GM18499 (cell line): ENCODE measurements around the gene KRTAP9-2.
"Not testable (repeated sequence)": the region's sequence is repeated elsewhere in the genome, so short reads cannot be mapped to it uniquely, and the experiment has no call there.

Experiments
- ATAC-seq: cut with Tn5 transposase; IDR thresholded peaks from one replicate; pipeline ENCODE4 v1.9.1; 2021; ENCODE audit warnings: moderate number of reproducible peaks; ENCODE audit not compliant: insufficient read depth, unreplicated experiment

Gene KRTAP9-2

DNA sequence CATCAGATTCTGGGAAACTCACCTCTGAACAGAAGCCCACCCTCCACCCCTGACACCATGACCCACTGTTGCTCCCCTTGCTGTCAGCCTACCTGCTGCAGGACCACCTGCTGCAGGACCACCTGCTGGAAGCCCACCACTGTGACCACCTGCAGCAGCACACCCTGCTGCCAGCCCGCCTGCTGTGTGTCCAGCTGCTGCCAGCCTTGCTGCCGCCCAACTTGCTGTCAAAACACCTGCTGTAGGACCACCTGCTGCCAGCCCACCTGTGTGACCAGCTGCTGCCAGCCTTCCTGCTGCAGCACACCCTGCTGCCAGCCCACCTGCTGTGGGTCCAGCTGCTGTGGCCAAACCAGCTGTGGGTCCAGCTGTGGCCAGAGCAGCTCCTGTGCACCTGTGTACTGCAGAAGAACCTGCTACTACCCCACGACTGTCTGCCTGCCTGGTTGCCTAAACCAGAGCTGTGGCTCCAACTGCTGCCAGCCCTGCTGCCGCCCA is at the start of gene KRTAP9-2:
Gene KRTAP9-2, plus strand, starts transcription at position 51 of the 498 bp plus-strand sequence. Its CDS starts 7 bp downstream, at position 58.
- not testable (repeated sequence) for ATAC-seq

- no peak for ATAC-seq
Observed at GRCh38 chr17:41176744-41177387, 49.6 kb upstream of the KRTAP9-2 start.

DNA sequence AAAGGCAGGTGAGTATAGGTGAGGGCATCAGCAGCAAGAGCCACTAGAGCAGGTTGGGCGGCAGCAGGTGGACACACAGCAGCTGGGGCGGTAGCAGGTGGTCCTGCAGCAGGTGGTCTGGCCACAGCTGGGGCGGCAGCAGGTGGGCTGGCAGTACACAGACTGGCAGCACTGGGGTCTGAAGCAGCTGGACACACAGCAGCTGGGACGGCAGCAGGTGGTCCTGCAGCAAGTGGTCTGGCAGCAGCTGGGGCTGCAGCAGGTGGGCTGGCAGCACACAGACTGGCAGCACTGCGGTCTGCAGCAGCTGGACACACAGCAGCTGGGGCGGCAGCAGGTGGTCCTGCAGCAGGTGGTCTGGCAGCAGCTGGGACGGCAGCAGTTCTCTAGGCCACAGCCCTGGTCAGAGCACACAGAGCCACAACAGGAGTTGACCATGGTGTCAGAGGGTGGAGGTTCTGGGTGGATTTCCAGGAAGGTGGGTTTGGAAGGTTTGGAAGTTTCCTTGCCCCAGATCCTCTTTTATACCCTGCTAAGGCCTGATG is 48.6 kb upstream of the KRTAP9-2 start, which contains the start of gene KRTAP4-2:
Gene KRTAP4-2, minus strand, starts transcription at position 495 of the 545 bp plus-strand sequence. Its CDS starts 57 bp downstream, at position 438.
- ATAC-seq, result no peak

DNA sequence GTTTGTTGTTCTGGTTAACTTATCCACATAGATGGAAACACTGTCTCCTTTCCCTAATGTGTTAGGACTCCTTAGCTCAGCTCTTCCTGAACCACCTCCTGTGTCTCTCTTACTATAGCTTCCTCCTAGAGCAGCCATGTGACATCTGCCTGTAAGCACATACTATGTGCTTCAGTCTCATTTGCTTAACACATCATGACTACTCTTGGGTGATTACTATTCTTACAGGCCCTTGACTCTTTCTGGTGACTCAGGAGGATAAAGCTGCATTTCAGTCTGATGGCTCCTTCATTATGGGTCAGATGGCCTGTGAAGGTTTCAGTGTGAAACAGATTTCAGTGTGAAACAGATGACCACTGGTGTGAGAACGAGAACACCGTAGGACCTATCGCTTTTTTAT is 48.1 kb upstream of the KRTAP9-2 start:
- no peak for ATAC-seq

DNA sequence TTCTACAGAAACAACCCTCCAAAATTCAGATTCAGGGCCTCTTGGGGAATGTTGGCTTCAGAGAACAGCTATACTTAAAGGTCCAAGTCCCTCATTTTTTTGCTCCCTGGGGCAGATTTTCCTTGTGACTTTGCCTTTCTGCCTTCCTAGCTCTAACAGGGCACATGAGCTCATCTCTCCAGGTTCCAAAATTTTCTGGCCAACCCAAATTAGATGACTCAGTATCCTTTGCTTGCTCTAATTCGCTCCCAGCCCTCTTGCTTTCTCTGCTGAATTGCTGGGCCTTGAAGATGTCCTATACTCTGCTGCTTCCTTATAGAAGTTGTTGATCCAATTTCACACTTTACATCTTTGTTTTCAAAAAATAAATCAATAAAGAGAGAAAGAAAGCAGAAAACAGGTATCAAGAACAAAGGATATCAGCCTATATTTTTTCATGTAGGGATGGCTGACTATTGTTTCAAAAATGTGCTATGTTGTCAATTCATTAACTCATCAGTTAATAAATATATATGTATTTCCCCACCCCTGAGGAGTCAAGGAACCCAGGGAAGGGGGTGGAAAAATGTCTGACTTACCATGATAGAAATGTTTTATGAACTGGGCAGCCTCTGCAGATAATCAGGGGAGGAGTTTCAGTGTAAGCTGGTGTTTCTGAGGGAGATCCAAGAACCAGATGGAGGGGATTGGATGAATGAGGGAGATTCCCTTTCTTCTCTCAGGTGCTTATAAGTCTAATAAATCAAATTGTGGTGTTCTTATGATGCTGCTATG is 47.4 kb upstream of the KRTAP9-2 start:
- no peak for ATAC-seq

GRCh38 chr17:41184480-41184961 is 41.9 kb upstream of the KRTAP9-2 start, which contains the start of gene KRTAP4-1:
Gene KRTAP4-1, minus strand, starts transcription at chr17:41184911. Its CDS starts 57 bp downstream, at chr17:41184854.
- ATAC-seq, result no peak

DNA sequence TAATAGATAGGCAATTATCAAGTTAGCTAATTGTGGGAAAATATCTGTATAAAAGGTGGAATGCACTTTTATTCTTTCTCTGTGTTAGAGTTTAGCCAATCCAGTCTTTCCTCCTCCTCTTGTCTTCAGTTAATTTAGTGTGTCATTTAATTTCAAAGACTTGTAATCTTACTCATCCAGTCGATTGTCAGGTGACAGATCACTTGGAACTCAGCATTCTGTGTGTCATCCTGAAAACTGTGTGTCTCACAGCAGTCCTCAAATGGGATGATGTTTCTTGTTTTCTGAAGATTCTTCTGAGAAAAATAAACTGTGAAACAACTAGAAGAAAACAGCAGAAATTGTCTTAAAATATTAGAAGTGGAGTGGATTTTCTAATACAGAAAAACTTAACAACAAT is 41.4 kb upstream of the KRTAP9-2 start:
- ATAC-seq, result no peak

DNA sequence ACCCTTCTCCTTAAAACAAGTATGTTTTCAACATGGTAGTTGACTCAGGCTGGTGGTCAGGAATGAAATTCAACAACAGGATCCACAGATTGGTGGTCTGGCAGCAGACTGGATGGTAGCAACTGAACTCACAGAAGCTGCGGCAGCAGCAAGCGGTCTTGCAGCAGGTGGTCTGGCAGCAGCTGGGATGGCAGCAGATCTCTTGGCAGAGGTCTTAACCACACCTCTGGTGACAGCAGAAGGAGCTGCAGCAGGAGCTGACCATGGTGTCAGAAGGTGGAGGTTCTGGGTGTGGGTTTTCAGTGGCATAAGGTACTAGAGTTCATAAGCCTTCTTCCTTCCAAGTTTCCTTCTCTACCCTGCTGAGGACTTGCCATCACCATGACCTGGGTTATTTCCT is 39.6 kb upstream of the KRTAP9-2 start:
- no peak for ATAC-seq

DNA sequence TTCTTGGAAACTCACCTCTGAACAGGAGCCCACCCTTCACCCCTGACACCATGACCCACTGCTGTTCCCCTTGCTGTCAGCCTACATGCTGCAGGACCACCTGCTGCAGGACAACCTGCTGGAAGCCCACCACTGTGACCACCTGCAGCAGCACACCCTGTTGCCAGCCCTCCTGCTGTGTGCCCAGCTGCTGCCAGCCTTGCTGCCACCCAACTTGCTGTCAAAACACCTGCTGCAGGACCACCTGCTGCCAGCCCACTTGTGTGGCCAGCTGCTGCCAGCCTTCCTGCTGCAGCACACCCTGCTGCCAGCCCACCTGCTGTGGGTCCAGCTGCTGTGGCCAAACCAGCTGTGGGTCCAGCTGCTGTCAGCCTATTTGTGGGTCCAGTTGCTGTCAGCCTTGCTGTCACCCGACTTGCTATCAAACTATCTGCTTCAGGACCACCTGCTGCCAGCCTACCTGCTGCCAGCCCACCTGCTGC is 36.6 kb upstream of the KRTAP9-2 start, which contains the start of gene KRTAP9-1:
Gene KRTAP9-1, plus strand, starts transcription at position 51 of the 482 bp plus-strand sequence. Its CDS starts 0 bp downstream, at position 51.
- ATAC-seq, result not testable (repeated sequence)

DNA sequence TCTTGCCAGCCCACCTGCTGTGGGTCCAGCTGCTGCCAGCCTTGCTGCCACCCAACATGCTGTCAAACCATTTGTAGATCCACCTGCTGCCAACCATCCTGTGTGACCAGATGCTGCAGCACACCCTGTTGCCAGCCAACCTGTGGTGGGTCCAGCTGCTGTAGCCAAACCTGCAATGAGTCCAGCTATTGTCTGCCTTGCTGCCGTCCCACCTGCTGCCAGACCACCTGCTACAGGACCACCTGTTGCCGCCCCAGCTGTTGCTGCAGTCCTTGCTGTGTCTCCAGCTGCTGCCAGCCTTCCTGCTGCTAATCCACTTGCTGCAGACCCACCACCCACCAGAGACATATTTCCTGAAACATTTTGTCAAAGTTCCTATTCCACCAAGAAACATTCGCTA is 36.1 kb upstream of the KRTAP9-2 start:
- no peak for ATAC-seq

DNA sequence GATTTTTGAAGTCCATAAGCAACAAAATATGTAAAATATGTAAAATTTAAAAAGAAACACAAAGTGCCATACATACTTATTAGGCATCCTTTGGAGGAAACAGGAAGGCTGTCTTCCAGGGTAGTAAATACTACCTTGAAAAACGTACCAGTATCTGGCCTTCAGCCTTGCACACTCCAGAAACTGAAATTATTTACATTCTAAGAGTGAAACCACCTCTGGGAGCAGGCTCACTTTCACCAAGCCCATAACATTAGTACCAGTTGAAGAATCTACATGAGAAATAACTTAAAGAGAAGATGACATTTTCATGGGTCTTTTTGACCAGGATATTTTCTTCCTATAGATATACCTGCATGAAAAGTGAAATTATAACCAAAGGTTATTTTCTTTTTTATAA is 30.4 kb upstream of the KRTAP9-2 start:
- no peak for ATAC-seq

- ATAC-seq, result no peak
Observed at GRCh38 chr17:41199421-41200078, 26.9 kb upstream of the KRTAP9-2 start.

DNA sequence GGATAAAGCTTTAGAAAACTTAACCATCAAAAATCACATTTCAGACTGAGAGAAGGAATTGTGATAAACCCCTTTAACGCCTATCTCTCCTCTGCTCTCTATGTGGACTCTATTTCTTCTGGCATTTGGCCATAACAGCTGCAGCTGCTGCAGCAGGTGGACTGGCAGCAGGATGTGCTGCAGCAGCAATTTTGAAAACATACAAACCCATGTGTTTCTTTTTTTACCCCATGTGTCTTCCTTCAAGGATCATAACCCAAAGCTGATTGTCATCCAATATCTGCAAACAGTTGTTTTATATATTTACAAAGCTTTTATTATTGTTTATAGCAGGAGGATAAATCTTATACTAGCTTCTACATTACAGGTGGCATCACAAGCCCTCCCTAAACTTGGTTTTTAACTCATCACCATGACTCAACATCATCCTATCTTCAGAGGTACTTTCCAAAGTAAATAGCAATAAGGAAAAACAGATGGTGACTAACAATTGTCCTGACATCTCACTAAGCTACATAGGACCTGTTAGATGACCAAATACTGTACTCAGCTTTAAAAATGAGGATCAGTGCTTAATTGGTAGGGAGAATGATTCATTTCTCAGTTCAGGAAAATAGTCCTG is 14.5 kb upstream of the KRTAP9-2 start:
- ATAC-seq, result no peak

- ATAC-seq, result no peak
Observed at GRCh38 chr17:41212524-41213169, 13.8 kb upstream of the KRTAP9-2 start.

- ATAC-seq, result no peak
Observed at GRCh38 chr17:41215681-41216080, 10.8 kb upstream of the KRTAP9-2 start.

DNA sequence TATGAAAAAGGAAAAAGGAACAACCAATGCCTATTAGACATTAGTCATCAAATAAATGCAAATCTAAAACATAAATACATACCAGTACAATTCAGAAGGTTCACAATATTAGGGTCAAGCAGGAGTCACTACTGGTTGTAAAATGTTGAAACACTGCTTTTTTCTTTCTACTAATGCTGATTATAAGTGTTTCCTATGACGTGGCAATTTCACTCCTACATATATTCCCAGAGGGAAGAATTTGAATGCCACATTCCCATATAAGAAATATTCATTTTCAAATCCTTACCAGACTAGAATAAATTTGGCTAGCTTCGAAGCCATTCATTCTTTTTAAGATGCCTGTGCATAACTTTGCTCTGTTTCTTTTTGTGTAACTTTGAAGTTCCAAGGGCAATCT is 2.6 kb upstream of the KRTAP9-2 start:
- ATAC-seq, result no peak

DNA sequence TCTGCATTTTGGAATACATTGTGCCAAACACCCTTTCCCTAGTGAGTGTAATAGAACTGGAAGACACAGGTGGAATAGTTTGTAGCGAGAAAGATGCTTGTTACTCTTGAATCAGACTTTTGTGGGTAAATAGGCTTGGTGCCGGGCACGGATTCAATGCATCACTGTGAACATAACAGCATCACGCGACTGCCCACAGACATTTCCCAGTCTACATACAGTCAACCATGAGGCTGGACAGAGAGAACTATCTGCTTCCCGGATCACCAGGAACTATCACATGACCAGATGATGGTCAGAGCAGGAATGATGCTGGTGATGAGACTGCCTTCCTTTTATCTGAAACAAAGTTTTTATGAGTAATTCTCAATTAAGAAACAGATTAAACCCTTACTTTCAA is 397 bp upstream of the KRTAP9-2 start:
- ATAC-seq, result no peak

GRCh38 chr17:41230094-41230493 is 3.6 kb downstream of the KRTAP9-2 start:
- ATAC-seq, result no peak

- ATAC-seq, result no peak
Observed at GRCh38 chr17:41231731-41232130, 5.3 kb downstream of the KRTAP9-2 start.
